Fibroblast of lung (primary cell): ENCODE data around the gene TMED4.

ENCODE experiments used
- CTCF ChIP-seq, 2 donors: IDR thresholded peaks in 1 of 2; conservative IDR thresholded peaks in 1 of 2; 1 replicate in 1 of 2; 2 replicates in 1 of 2; pipeline ENCODE4 v1.5.1; 2011 to 2012; ENCODE audit warnings: low read length in 2 of 2, control low read depth in 1 of 2, inconsistent platforms in 1 of 2, low read depth in 1 of 2, mild to moderate bottlenecking in 1 of 2
- EZH2 ChIP-seq: IDR thresholded peaks from 2 replicates; pipeline ENCODE4 v1.5.1; 2012; ENCODE audit warnings: low read length, control low read depth, mild to moderate bottlenecking; ENCODE audit errors: missing control alignments

GRCh38 chr7:44609829-44610228 lies 27.8 kb upstream of the TMED4 start:
- TF ChIP-seq EZH2, result no peak
- no peak for TF ChIP-seq CTCF (conservative IDR thresholded peaks at IDR 0.05 in 1 of 2, IDR thresholded peaks at IDR 0.05 in 1 of 2; ENCODE audit: low read depth in 1 of 2, low read length in 2 of 2)
